IPS-18a (cell line): Measurements from ENCODE around the gene SPRYD3.

ENCODE experiments used
- H3K27ac ChIP-seq: one replicate; pipeline ENCODE4 v1.5.1; 2013; ENCODE audit warnings: low read length
- H3K27me3 ChIP-seq: one replicate; pipeline ENCODE4 v1.6.1; 2013; ENCODE audit warnings: mild to moderate bottlenecking, low read length; ENCODE audit not compliant: control insufficient read depth, insufficient read depth
- H3K36me3 ChIP-seq: one replicate; pipeline ENCODE4 v1.6.1; 2013; ENCODE audit warnings: low read depth, low read length; ENCODE audit not compliant: control insufficient read depth
- H3K4me1 ChIP-seq: one replicate; pipeline ENCODE4 v1.6.1; 2013; ENCODE audit warnings: low read depth, low read length; ENCODE audit not compliant: control insufficient read depth
- H3K4me3 ChIP-seq: one replicate; pipeline ENCODE4 v1.5.1; 2013; ENCODE audit warnings: low read length
- H3K9ac ChIP-seq: one replicate; pipeline ENCODE4 v1.6.1; 2013; ENCODE audit warnings: mild to moderate bottlenecking, low read length, moderate library complexity
- H3K9me3 ChIP-seq: one replicate; pipeline ENCODE4 v1.6.1; 2013; ENCODE audit warnings: low read depth, low read length; ENCODE audit not compliant: control insufficient read depth

SPRYD3 gene

GRCh38 chr12:53064613-53065436 is 14.4 kb downstream of the SPRYD3 start:
- H3K27ac ChIP-seq: no peak overlapping the region
- H3K9ac ChIP-seq: no peak overlapping the region
- H3K4me3 ChIP-seq: no peak overlapping the region
- no peaks in the 10 kb centered on the region for H3K9me3 ChIP-seq
- H3K36me3 ChIP-seq: no peaks in the 10 kb centered on the region
- no peaks in the 10 kb centered on the region for H3K4me1 ChIP-seq
- no peaks in the 10 kb centered on the region for H3K27me3 ChIP-seq

GRCh38 chr12:53063708-53064612 is 15.2 kb downstream of the SPRYD3 start:
- no peak overlapping the region for H3K4me3 ChIP-seq
- no peaks in the 10 kb centered on the region for H3K4me1 ChIP-seq
- no peak overlapping the region for H3K27ac ChIP-seq
- no peak overlapping the region for H3K9ac ChIP-seq
- H3K9me3 ChIP-seq: no peaks in the 10 kb centered on the region
- H3K36me3 ChIP-seq: no peaks in the 10 kb centered on the region
- no peaks in the 10 kb centered on the region for H3K27me3 ChIP-seq

- no peaks in the 10 kb centered on the region for H3K27me3 ChIP-seq
- H3K4me3 ChIP-seq: no peak overlapping the region
- H3K36me3 ChIP-seq: no peaks in the 10 kb centered on the region
- no peaks in the 10 kb centered on the region for H3K4me1 ChIP-seq
- no peak overlapping the region for H3K27ac ChIP-seq
- no peak overlapping the region for H3K9ac ChIP-seq
- no peaks in the 10 kb centered on the region for H3K9me3 ChIP-seq
Observed at GRCh38 chr12:53062977-53063707, 16.0 kb downstream of the SPRYD3 start.

GRCh38 chr12:53062011-53062961 is 16.9 kb downstream of the SPRYD3 start:
- Histone ChIP-seq H3K9ac (no peak overlapping the region), H3K4me3 (no peak overlapping the region), H3K4me1 (no peaks in the 10 kb centered on the region), H3K9me3 (no peaks in the 10 kb centered on the region), H3K27ac (no peak overlapping the region), H3K27me3 (peaks cover 4% of the 10 kb centered on the region), H3K36me3 (no peaks in the 10 kb centered on the region)

- H3K27me3 ChIP-seq: peaks cover 11% of the 10 kb centered on the region
- no peaks in the 10 kb centered on the region for H3K36me3 ChIP-seq
- no peaks in the 10 kb centered on the region for H3K9me3 ChIP-seq
- H3K4me1 ChIP-seq: no peaks in the 10 kb centered on the region
- no peak overlapping the region for H3K9ac ChIP-seq
- no peak overlapping the region for H3K4me3 ChIP-seq
- no peak overlapping the region for H3K27ac ChIP-seq
Observed at GRCh38 chr12:53061404-53062010, 17.7 kb downstream of the SPRYD3 start.

GRCh38 chr12:53060721-53061276 is 18.4 kb downstream of the SPRYD3 start:
- Histone ChIP-seq H3K4me1 (no peaks in the 10 kb centered on the region), H3K27me3 (peaks cover 14% of the 10 kb centered on the region), H3K4me3 (no peak overlapping the region), H3K9me3 (no peaks in the 10 kb centered on the region), H3K27ac (no peak overlapping the region), H3K9ac (no peak overlapping the region), H3K36me3 (no peaks in the 10 kb centered on the region)

GRCh38 chr12:53060064-53060720 is 19.0 kb downstream of the SPRYD3 start:
- no peak overlapping the region for H3K27ac ChIP-seq

GRCh38 chr12:53059434-53060063 is 19.6 kb downstream of the SPRYD3 start:
- H3K9ac ChIP-seq: no peak overlapping the region
- H3K4me1 ChIP-seq: no peaks in the 10 kb centered on the region
- peaks cover 14% of the 10 kb centered on the region for H3K27me3 ChIP-seq
- H3K27ac ChIP-seq: no peak overlapping the region
- no peak overlapping the region for H3K4me3 ChIP-seq
- H3K36me3 ChIP-seq: no peaks in the 10 kb centered on the region
- no peaks in the 10 kb centered on the region for H3K9me3 ChIP-seq

More at GRCh38 chr12:53060064-53060720, 19.0 kb downstream of the SPRYD3 start:
- H3K9me3 ChIP-seq: no peaks in the 10 kb centered on the region
- no peaks in the 10 kb centered on the region for H3K36me3 ChIP-seq
- no peak overlapping the region for H3K4me3 ChIP-seq
- peaks cover 14% of the 10 kb centered on the region for H3K27me3 ChIP-seq
- no peak overlapping the region for H3K9ac ChIP-seq
- no peaks in the 10 kb centered on the region for H3K4me1 ChIP-seq

- no peak overlapping the region for H3K27ac ChIP-seq
- no peaks in the 10 kb centered on the region for H3K4me1 ChIP-seq
- no peaks in the 10 kb centered on the region for H3K36me3 ChIP-seq
- H3K27me3 ChIP-seq: peaks cover 14% of the 10 kb centered on the region
- no peak overlapping the region for H3K4me3 ChIP-seq
- no peak overlapping the region for H3K9ac ChIP-seq
- no peaks in the 10 kb centered on the region for H3K9me3 ChIP-seq
Observed at GRCh38 chr12:53058674-53059433, 20.3 kb downstream of the SPRYD3 start.
